ENCODE data around the gene KRT17. TPM values are rescaled to one million over a fixed set of nuclear protein-coding genes. Genes with fewer than 3 reads are reported as not detected.
"Not testable (repeated sequence)": the region's sequence is repeated elsewhere in the genome, so short reads cannot be mapped to it uniquely, and the experiment has no call there.

The KRT17 gene
- total and polyA plus RNA-seq, 8 donors = 4.1 to 85.6 (median 6.6) TPM

DNA sequence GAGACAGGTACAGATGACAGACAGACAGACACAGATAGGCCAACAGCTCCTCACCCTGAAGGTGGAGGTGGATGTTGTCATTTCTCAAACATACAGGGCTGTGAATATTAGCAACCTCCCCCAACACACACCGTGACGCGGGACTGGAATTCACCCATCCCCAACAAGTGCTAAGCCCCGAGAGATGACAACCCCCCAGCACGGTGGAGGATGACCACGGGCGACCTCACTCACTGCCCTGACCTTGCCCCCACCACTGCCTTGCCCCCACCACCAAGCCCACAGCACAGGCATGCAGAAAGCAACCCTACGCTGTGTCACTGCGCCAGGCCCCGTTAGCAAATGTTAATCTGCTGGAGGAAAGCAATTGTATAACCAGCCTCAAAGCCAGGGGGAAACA is 4.9 kb upstream of the KRT17 start:
- no peak overlapping the region for H3K27ac ChIP-seq
- no peaks in the 10 kb centered on the region for H3K36me3 ChIP-seq
- H3K27me3 ChIP-seq = peaks cover 0 to 16% of the 10 kb centered on the region in 2 donors
- no peak overlapping the region for H3K4me3 ChIP-seq
- H3K9me3 ChIP-seq = no peaks in the 10 kb centered on the region
- no peaks in the 10 kb centered on the region for H3K4me1 ChIP-seq
- no peak for DNase-seq
- intact Hi-C loops (cut with DNase I) = no loop called here
- TF ChIP-seq, protein P1, sequence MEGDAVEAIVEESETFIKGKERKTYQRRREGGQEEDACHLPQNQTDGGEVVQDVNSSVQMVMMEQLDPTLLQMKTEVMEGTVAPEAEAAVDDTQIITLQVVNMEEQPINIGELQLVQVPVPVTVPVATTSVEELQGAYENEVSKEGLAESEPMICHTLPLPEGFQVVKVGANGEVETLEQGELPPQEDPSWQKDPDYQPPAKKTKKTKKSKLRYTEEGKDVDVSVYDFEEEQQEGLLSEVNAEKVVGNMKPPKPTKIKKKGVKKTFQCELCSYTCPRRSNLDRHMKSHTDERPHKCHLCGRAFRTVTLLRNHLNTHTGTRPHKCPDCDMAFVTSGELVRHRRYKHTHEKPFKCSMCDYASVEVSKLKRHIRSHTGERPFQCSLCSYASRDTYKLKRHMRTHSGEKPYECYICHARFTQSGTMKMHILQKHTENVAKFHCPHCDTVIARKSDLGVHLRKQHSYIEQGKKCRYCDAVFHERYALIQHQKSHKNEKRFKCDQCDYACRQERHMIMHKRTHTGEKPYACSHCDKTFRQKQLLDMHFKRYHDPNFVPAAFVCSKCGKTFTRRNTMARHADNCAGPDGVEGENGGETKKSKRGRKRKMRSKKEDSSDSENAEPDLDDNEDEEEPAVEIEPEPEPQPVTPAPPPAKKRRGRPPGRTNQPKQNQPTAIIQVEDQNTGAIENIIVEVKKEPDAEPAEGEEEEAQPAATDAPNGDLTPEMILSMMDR (IDR thresholded peaks at IDR 0.05) = no peak
- no peak for ATAC-seq

DNA sequence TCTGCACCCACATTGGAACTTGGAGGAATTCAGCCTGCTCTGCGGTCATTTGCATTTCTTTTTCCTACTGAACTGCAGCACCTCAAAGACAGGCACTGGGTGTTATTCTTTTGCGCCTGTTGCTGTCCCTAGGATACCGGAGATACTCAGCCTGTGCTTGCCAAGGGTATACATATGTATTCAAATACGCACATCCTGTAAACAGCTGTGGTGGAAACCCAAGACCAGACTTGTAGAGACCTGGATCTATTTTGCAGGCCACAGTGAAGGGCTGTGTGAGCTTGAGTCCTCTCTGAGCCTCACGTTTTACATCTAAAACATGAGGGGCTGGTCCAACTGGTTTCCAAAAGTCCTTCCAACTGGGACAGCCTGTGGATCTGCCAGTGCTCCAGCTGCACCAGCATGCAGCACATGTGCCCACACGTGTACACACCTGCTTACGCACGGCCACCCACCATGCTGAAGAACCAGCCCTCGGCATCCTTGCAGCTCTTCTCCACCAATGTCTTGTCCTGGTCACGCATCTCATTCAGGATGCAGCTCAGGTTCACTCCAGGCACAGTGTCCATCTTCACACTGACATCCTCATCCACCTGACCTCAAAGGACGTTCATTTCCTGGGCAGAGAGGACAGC is 4.4 kb upstream of the KRT17 start:
- H3K4me1 ChIP-seq; intact Hi-C loops (cut with DNase I); ATAC-seq; H3K27ac ChIP-seq; H3K36me3 ChIP-seq; H3K4me3 ChIP-seq; H3K9me3 ChIP-seq; DNase-seq: not testable (repeated sequence)
- peaks cover 0 to 21% of the 10 kb centered on the region in 2 donors for H3K27me3 ChIP-seq

DNA sequence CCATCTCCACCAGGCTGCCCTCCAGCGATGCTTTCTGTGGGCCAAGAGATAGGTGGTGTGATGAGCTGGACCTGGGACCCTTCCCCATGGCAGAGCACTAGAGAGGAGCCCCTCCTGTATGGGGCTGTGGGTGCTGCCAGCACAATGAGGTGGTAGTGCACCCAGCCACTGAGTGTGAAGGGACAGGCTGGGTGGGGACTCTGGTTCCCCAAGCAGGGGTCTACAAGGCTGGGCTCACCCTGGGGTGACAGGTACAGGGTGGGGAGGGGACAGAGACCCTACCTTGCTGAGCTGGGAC is 3.6 kb upstream of the KRT17 start:
- intact Hi-C loops (cut with DNase I) = not testable (repeated sequence)

DNA sequence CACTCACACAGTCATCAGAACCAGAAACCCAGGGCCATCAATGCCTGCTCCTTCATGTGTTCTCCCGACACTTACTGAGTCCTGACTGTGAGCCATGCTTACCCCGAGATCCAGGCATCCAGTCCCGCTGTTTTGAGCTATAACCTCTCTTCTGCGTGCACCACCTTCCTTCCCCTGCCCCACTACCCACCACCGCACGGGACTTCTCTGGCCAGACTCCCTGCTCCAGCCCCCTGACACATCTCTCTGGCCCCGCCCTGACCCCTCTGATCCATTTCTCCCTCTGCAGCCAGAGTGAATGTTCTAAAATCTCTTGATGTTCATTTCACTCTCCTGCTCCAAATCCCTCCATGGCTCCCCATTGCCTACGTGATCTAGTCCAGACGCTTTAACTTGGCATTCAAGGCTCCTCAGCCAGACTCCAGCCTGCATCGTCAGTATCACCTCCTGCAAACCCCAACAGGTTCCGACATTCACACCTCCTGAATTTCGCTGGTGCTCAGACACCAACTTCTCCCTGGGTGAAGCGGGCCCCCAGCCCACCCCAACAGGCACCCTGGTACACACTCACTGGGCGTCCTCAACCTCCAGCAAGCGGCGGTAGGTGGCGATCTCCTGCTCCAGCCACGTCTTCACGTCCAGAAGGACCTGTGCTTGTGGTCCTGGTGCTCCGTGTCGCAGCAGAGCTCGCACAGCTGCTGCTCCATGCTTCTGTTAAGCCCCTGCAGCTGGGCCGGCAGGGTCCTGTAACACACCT is 3.1 kb upstream of the KRT17 start:
- ATAC-seq = no peak
- Histone ChIP-seq H3K9me3 (no peaks in the 10 kb centered on the region), H3K36me3 (no peaks in the 10 kb centered on the region), H3K27ac (no peak overlapping the region), H3K4me1 (no peaks in the 10 kb centered on the region), H3K27me3 (peaks cover 0 to 22% of the 10 kb centered on the region in 2 donors), H3K4me3 (no peak overlapping the region)
- intact Hi-C loops (cut with DNase I) = no loop called here
- TF ChIP-seq, protein P1 (IDR thresholded peaks at IDR 0.05) = no peak
- peak in 1 of 4 donors; percentile 62 for DNase-seq

More for the DNA sequence above, 3.6 kb upstream of the KRT17 start:
- DNase-seq, ATAC-seq, H3K4me1 ChIP-seq, H3K36me3 ChIP-seq, H3K27ac ChIP-seq, H3K4me3 ChIP-seq, H3K9me3 ChIP-seq: not testable (repeated sequence)
- peaks cover 0 to 22% of the 10 kb centered on the region in 2 donors for H3K27me3 ChIP-seq

DNA sequence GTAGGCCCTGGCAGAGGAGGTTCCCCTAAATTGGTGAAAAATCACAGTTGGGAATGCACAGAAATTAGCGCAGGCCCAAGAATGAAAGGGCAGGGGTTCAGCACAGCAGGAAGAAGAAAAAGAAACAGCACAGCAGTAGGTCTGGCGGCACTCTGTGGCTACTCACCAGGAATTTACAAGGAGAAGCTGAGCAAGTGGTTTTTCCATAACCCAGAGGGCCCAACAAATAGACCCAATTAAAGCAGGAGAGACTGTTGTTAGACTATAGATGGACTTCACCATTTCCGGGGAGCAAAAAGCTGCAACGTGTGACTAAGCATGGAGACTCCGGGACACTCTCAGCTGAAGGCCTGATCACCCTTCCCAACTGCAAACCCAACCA is 2.5 kb upstream of the KRT17 start:
- DNase-seq; ATAC-seq; H3K9me3 ChIP-seq; H3K36me3 ChIP-seq; H3K4me1 ChIP-seq; intact Hi-C loops (cut with DNase I); H3K4me3 ChIP-seq; H3K27ac ChIP-seq: not testable (repeated sequence)
- H3K27me3 ChIP-seq = peaks cover 0 to 22% of the 10 kb centered on the region in 2 donors

DNA sequence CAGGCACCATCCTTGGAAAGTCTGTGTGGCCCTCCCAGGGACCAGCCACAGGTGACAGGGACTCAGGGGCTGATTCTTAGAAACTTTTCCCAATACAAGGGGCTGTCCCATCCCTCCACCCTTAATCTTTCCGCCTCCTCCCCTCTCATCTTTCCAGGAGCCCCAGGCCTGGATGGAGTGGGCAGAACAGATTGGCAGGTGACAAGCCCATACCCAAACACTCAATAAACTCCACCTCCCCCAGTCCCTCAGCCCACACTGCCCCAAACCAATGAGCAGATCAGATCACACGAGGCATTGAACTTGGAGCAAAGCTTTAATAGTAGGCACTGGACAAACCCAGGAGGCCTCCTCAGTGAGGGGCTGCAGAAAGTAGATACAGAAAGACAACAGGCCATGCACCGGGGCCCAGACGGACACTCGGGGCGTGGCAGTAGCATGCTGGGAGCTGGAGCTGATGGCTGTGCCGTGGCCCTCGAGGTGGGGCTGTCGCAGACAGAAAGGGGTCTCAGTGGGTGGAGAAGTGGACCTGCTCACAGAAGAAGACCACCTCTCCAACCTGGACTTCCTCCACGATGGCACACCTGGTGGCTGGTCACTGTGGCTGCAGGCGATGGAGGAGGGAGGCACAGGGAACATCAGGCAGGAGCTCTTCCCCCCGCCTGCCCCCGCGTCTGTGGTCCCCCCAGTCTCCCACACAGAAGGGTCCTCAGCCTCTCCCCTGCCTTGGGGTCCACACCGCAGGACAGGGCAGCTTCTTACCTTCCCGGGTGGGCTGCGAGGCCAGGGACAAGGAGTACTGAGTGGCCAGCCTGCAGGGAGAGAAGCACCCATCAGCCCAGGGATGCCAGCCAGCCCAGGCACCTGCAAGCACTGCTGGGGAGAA is 1.9 kb upstream of the KRT17 start:
- H3K9me3 ChIP-seq; H3K4me1 ChIP-seq; ATAC-seq; intact Hi-C loops (cut with DNase I); H3K36me3 ChIP-seq; H3K27ac ChIP-seq; DNase-seq; H3K4me3 ChIP-seq: not testable (repeated sequence)
- peaks cover 0 to 22% of the 10 kb centered on the region in 2 donors for H3K27me3 ChIP-seq

DNA sequence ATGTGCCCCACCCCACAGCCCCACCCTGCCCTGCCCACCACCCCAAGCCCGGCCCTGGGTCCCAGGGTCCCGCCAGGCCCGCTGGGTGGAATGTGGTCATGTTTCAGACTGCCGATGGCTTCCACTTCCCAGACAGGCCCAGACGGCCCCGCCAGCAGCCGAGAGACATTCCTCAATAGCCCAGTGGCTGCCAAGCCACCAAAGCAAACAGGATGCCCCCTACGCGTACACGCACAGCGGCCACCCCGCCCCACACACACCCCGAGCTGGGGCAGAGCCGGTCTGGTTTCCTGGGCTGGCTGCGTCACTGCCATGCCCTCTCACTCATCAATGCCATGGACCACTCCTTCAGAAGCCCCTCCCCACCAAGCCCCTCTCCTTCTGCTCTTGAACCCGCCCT is 1.2 kb upstream of the KRT17 start:
- no peaks in the 10 kb centered on the region for H3K4me1 ChIP-seq
- peaks cover 0 to 22% of the 10 kb centered on the region in 2 donors for H3K27me3 ChIP-seq
- H3K9me3 ChIP-seq = no peaks in the 10 kb centered on the region
- ATAC-seq = no peak
- intact Hi-C loops (cut with DNase I) = no loop called here
- peak in 2 of 4 donors; percentile 51 to 57 for DNase-seq
- H3K27ac ChIP-seq = no peak overlapping the region
- no peaks in the 10 kb centered on the region for H3K36me3 ChIP-seq
- TF ChIP-seq, protein P1 (IDR thresholded peaks at IDR 0.05) = no peak
- H3K4me3 ChIP-seq = no peak overlapping the region

DNA sequence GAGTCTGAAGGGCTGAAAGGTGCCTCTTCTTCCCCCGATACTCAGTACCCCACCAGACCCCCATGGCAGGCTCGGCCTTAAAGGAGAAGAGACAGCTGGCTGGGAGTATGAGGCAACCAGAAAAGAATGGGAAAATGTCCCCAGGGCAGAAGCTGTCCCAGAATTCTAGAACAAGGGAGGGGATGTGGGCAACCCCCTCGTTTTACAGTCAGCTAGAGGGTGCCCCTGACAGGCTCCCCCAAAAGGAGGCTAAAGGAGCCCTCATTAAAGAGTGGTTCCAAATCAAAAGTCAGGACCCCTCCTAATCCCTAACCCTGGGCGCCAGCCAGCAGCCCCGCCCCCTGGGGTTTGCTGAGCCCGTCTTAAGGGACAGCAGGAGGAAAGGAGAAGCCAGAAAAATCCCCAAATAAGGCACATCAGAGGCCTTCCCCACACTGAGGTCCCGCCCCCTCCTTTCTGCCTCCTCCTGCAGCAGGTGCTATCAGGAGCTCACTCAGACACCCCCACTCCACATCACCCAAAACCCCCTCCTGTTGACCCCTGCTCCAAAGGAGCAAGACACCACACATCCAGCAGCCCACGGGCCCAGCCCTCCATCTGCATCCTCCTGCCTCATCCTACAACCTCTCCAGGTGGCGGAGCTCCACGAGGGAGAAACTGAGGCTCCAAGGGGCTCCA is 1.1 kb downstream of the KRT17 start:
- H3K36me3 ChIP-seq; ATAC-seq; H3K4me3 ChIP-seq; H3K27ac ChIP-seq; H3K9me3 ChIP-seq; intact Hi-C loops (cut with DNase I); H3K4me1 ChIP-seq: not testable (repeated sequence)
- peaks cover 0 to 22% of the 10 kb centered on the region in 2 donors for H3K27me3 ChIP-seq
- DNase-seq = peak in 1 of 4 donors; percentile 56
